Activated B cell treated with CpG ODN at 0.5 μM for 24 hours (primary cell): ENCODE measurements around the gene CADM1. TPM values are rescaled to one million over a fixed set of nuclear protein-coding genes. Genes with fewer than 3 reads are reported as not detected.

Experiments used
- ATAC-seq: fragments of 200-7000 bp; cut with Tn5 transposase; one replicate; pipeline ENCODE4 v1.10.0; 2021; ENCODE audit warnings: low read depth, mild to moderate bottlenecking, moderate library complexity
- CTCF ChIA-PET: fragments of 350-600 bp; sonication (Branson Sonifier 250); formaldehyde crosslinking; loops from one replicate; lab custom pipeline; 2021; ENCODE audit warnings: antibody characterized with exemption; lab: Charles Lee
- POLR2A ChIA-PET: fragments of 350-600 bp; sonication (Branson Sonifier 250); formaldehyde crosslinking; loops from one replicate; lab custom pipeline; 2021; ENCODE audit warnings: antibody characterized with exemption; lab: Charles Lee
- DNase-seq: peaks from one replicate; pipeline ENCODE4 v3.0.0; 2022
- H3K27ac Mint-ChIP-seq: one replicate; pipeline ENCODE4 v1.8.0; 2020; ENCODE audit warnings: mixed read lengths
- H3K27me3 Mint-ChIP-seq: one replicate; pipeline ENCODE4 v1.8.0; 2021; ENCODE audit warnings: mixed read lengths
- H3K36me3 Mint-ChIP-seq: one replicate; pipeline ENCODE4 v1.8.0; 2021; ENCODE audit warnings: low read depth, mixed read lengths
- H3K4me1 Mint-ChIP-seq: one replicate; pipeline ENCODE4 v1.8.0; 2021; ENCODE audit warnings: mixed read lengths
- H3K4me3 Mint-ChIP-seq: one replicate; pipeline ENCODE4 v1.8.0; 2020; ENCODE audit warnings: mild to moderate bottlenecking, mixed read lengths
- H3K9me3 Mint-ChIP-seq: one replicate; pipeline ENCODE4 v1.8.0; 2020; ENCODE audit warnings: mixed read lengths
- CTCF ChIP-seq: fragments of 200-600 bp; IDR thresholded peaks from one replicate; pipeline ENCODE4 v1.8.0; 2022; ENCODE audit warnings: antibody characterized with exemption, mild to moderate bottlenecking
- intact Hi-C: fragments of 100-400 bp; cut with micrococcal nuclease; formaldehyde crosslinking; loops from one replicate; pipeline ENCODE4 v1.15.1; 2024
- total RNA-seq: library from RNA; stranded (reverse); gene quantifications from 2 replicates; pipeline ENCODE4 v1.2.3, GENCODE V29; 2022

The CADM1 gene
- total RNA-seq, 1 donor from 2014 or later, result 0.86 TPM

GRCh38 chr11:115222218-115222862, 281.9 kb downstream of the CADM1 start:
- TF ChIP-seq CTCF, result no peak
- peak overlapping the region; percentile 61 for H3K27ac Mint-ChIP-seq
- DNase-seq, result no peak
- ChIA-PET CTCF (no interaction called here), POLR2A (no interaction called here)
- peak; percentile 89 for ATAC-seq
- no peaks in the 10 kb centered on the region for H3K9me3 Mint-ChIP-seq
- H3K4me1 Mint-ChIP-seq, result peaks cover 17% of the 10 kb centered on the region
- H3K4me3 Mint-ChIP-seq, result no peak overlapping the region
- H3K36me3 Mint-ChIP-seq, result no peaks in the 10 kb centered on the region
- H3K27me3 Mint-ChIP-seq, result no peaks in the 10 kb centered on the region
- intact Hi-C loops, result loop anchor here (1.0 to 5.0 kb wide), 2 partner anchors 96 to 705 kb away; no protein-coding TSS in a partner anchor

GRCh38 chr11:115221461-115222069, 282.6 kb downstream of the CADM1 start:
- no peaks in the 10 kb centered on the region for H3K9me3 Mint-ChIP-seq
- DNase-seq (no peak), ATAC-seq (no peak)
- intact Hi-C loops, result loop anchor here (1.0 to 5.0 kb wide), 2 partner anchors 95 to 706 kb away; no protein-coding TSS in a partner anchor
- H3K4me1 Mint-ChIP-seq, result peaks cover 17% of the 10 kb centered on the region
- H3K27ac Mint-ChIP-seq, result no peak overlapping the region
- ChIA-PET POLR2A (no interaction called here), CTCF (no interaction called here)
- TF ChIP-seq CTCF, result no peak
- no peaks in the 10 kb centered on the region for H3K27me3 Mint-ChIP-seq
- H3K4me3 Mint-ChIP-seq, result no peak overlapping the region
- no peaks in the 10 kb centered on the region for H3K36me3 Mint-ChIP-seq

- ChIA-PET CTCF (no interaction called here), POLR2A (no interaction called here)
- Mint-ChIP-seq H3K4me1 (peaks cover 17% of the 10 kb centered on the region), H3K4me3 (no peak overlapping the region), H3K9me3 (no peaks in the 10 kb centered on the region), H3K36me3 (no peaks in the 10 kb centered on the region), H3K27ac (no peak overlapping the region), H3K27me3 (no peaks in the 10 kb centered on the region)
- intact Hi-C loops, result loop anchor here (5.0 kb wide), 1 partner anchor 706 kb away; no protein-coding TSS in a partner anchor
- ATAC-seq (no peak), DNase-seq (no peak)
- TF ChIP-seq CTCF, result no peak
These were observed 283.3 kb downstream of the CADM1 start for GRCh38 chr11:115220911-115221310.

GRCh38 chr11:115220423-115220822, 283.8 kb downstream of the CADM1 start:
- DNase-seq (no peak), ATAC-seq (no peak)
- Mint-ChIP-seq H3K27ac (no peak overlapping the region), H3K36me3 (no peaks in the 10 kb centered on the region), H3K4me3 (no peak overlapping the region), H3K4me1 (peaks cover 17% of the 10 kb centered on the region), H3K9me3 (no peaks in the 10 kb centered on the region), H3K27me3 (no peaks in the 10 kb centered on the region)
- POLR2A ChIA-PET, result no interaction called here
- CTCF ChIA-PET, result no interaction called here
- no peak for TF ChIP-seq CTCF
- intact Hi-C loops, result loop anchor here (5.0 kb wide), 1 partner anchor 707 kb away; no protein-coding TSS in a partner anchor

DNA sequence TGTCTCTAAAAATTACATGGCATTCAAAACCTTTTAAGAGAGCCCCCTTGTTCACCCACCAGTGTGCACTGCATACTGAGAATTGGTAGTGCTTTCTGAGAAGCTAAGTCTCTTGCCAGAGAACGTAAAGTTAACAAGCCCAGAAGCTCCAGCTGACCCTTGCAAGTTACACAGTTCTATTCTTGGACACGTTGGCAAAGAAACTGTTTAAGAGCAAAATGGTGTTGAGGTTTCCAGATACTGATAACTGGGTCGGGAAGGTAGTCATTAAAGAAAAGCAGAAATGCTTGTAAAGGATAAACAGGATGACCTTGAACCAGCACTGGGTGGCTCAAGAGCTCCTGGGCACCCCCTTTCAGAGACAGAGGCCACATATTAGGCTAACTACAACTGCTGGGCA, 284.8 kb downstream of the CADM1 start:
- Mint-ChIP-seq H3K36me3 (no peaks in the 10 kb centered on the region), H3K27ac (no peak overlapping the region), H3K27me3 (no peaks in the 10 kb centered on the region), H3K4me1 (peaks cover 17% of the 10 kb centered on the region), H3K4me3 (no peak overlapping the region), H3K9me3 (no peaks in the 10 kb centered on the region)
- intact Hi-C loops, result no loop called here
- CTCF ChIA-PET, result no interaction called here
- no peak for ATAC-seq
- no peak for DNase-seq
- POLR2A ChIA-PET, result interaction anchor here (1.0 kb wide), 1 partner anchor 40 kb away, joined by 3 read pairs; no protein-coding TSS in a partner anchor
- no peak for TF ChIP-seq CTCF
